Regular cardiac myocyte (primary cell): ENCODE measurements around the gene SLCO6A1. TPM values are rescaled to one million over a fixed set of nuclear protein-coding genes. Genes with fewer than 3 reads are reported as not detected.

Experiments
- total RNA-seq: library from RNA; depleted of rRNA; stranded (reverse); fragments of >200 nt; gene quantifications from 2 replicates; pipeline ENCODE4 v1.2.3, GENCODE V29; 2014

The SLCO6A1 gene
- total RNA-seq = not detected in 2 replicates

DNA sequence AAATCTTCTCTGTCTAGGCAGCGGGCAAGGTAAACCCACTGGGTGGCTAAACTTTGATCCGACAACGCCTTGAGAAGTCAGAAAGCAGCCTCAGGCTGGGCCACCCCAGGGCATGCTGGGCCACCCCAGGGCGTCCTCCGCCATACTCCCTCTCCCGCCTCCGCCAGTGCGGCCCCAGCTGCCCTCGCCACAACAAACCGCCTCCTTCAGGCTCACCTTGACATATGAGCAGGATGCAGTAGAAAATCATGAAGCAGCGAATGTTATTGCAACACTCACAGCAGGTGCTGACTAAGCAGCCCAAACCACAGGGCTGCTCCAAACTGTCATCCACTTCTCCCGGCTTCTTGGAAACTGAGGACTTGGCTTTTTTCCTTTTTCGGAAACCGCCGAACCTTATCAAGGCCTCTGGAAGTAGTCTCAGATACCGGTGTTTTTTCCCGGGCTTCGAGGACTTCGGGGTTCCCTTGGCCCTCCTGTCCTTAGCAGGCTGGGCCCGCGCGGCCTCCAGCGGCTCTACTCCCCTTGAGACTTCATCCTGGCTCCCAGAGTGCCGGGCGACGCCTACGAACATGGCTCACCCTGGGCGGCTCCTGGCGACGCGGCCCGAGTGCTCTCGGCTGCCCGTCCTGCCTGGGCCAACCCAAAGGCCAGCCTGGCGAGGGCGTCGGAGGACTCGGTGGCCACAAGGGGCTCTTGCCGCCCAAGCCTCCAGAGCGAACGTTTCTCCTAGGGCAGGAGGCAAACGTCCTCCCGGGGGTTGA is at the start of gene SLCO6A1:
Gene SLCO6A1 (minus strand): TSS at position 731 of the 764 bp plus-strand sequence. CDS start 157 bp downstream, at position 574.

Other genes starting within 250 kb of the SLCO6A1 start
- under 0.01 TPM in 2 replicates for gene SLCO4C1, start 202.7 kb downstream of the SLCO6A1 start, total RNA-seq